ENCODE data around the gene TOX4.

Gene TOX4

DNA sequence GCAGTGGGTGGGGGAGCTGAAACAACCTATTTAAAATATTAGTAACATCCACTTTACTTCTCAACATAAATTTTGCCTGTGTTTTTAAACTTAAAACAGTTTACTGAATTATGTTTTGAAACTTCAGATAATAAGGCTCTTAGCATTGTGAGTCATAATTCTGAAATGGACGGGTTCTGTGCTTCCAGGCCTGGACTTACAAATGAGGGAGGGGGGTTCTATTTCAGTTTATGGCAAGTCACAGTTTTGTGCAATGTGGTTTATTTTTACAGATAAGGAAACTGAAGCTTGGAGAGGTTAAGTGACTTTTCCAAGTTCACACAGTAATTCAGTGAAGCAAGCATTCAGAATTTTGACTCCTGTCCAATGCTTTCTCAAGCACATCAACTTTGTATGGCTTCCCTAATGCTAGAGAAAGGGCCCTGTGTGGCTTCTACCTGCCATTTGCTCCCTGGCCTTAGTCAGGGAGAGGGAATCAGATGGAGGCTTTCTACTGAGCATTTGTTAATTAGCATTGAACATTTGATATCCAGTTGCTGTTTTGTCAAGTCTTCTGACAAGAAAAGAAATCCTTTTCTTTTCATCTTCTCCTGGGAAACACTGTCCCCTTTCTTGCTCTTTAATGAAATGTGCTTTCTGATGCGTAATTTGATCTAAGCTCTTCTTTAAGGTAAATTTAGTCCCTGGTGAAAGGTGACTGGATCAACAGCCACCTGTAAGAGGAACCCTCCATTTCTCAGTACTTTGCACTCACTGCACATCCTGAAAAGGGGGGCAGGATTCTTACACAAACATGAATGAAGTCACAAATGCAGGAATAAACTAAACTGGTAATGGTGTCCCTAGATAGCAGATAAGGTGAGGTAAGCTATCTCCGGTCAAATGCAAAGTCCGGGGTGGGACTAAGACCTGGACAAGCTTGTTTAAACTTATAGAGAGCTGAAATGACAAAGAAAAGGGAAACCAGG lies 51.7 kb downstream of the TOX4 start:
- no peak overlapping the region for H2AFZ ChIP-seq (ENCODE audit: low read depth, low read length, severe bottlenecking)
- no peaks in the 10 kb centered on the region for H4K20me1 ChIP-seq (ENCODE audit: low read depth, low read length)
- H3K9ac ChIP-seq (ENCODE audit: low read length) = no peak overlapping the region
- H3K27ac ChIP-seq (ENCODE audit: low read depth, low read length) = no peak overlapping the region
- H3K27me3 ChIP-seq (ENCODE audit: low read length) = no peaks in the 10 kb centered on the region
- H3K9me3 ChIP-seq (ENCODE audit: insufficient read depth, low read length) = no peaks in the 10 kb centered on the region
- no peaks in the 10 kb centered on the region for H3K79me2 ChIP-seq (ENCODE audit: insufficient read depth, low read length)
- no peaks in the 10 kb centered on the region for H3K9me2 ChIP-seq (replicated peaks; ENCODE audit: insufficient read depth, low read length)
- H3K4me2 ChIP-seq (ENCODE audit: low read depth, low read length, poor library complexity, severe bottlenecking) = no peak overlapping the region
- no peak for TF ChIP-seq EZH2phosphoT487 (conservative IDR thresholded peaks at IDR 0.05; ENCODE audit: low read length)
- TF ChIP-seq, protein P1, sequence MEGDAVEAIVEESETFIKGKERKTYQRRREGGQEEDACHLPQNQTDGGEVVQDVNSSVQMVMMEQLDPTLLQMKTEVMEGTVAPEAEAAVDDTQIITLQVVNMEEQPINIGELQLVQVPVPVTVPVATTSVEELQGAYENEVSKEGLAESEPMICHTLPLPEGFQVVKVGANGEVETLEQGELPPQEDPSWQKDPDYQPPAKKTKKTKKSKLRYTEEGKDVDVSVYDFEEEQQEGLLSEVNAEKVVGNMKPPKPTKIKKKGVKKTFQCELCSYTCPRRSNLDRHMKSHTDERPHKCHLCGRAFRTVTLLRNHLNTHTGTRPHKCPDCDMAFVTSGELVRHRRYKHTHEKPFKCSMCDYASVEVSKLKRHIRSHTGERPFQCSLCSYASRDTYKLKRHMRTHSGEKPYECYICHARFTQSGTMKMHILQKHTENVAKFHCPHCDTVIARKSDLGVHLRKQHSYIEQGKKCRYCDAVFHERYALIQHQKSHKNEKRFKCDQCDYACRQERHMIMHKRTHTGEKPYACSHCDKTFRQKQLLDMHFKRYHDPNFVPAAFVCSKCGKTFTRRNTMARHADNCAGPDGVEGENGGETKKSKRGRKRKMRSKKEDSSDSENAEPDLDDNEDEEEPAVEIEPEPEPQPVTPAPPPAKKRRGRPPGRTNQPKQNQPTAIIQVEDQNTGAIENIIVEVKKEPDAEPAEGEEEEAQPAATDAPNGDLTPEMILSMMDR (IDR thresholded peaks at IDR 0.05; ENCODE audit: insufficient read depth, low read length, poor library complexity, severe bottlenecking) = no peak
- H3K36me3 ChIP-seq (ENCODE audit: low read length) = no peaks in the 10 kb centered on the region
- H3F3A ChIP-seq (ENCODE audit: insufficient read depth) = no peaks in the 10 kb centered on the region
- no peak overlapping the region for H3K4me3 ChIP-seq (ENCODE audit: insufficient read depth, low read length, poor library complexity, severe bottlenecking)

DNA sequence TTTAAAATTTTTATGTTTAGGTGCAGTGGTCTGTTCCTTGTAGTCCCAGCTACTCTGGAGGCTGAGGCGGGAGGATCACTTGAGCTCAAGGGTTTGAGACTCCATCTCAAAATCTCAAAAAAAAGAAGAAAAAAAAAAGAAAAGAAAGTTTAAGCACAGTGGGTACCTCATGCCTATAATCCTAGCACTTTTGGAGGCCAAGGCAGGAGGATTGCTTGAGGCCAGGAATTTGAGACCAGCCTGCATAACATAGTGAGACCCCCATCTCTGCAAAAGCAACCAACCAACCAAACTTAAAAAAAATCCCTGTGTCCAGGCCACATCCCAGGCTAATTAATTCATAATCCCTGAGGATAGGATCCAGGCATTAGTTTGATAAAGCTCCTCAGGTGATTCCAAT lies 52.5 kb downstream of the TOX4 start:
- Histone ChIP-seq H3K9ac (ENCODE audit: low read length) (no peak overlapping the region), H3K9me3 (ENCODE audit: insufficient read depth, low read length) (no peaks in the 10 kb centered on the region), H4K20me1 (ENCODE audit: low read depth, low read length) (no peaks in the 10 kb centered on the region), H3K27ac (ENCODE audit: low read depth, low read length) (no peak overlapping the region), H3K36me3 (ENCODE audit: low read length) (no peaks in the 10 kb centered on the region), H3F3A (ENCODE audit: insufficient read depth) (no peaks in the 10 kb centered on the region), H2AFZ (ENCODE audit: low read depth, low read length, severe bottlenecking) (no peak overlapping the region), H3K9me2 (replicated peaks; ENCODE audit: insufficient read depth, low read length) (no peaks in the 10 kb centered on the region), H3K27me3 (ENCODE audit: low read length) (no peaks in the 10 kb centered on the region), H3K4me3 (ENCODE audit: insufficient read depth, low read length, poor library complexity, severe bottlenecking) (no peak overlapping the region), H3K79me2 (ENCODE audit: insufficient read depth, low read length) (no peaks in the 10 kb centered on the region), H3K4me2 (ENCODE audit: low read depth, low read length, poor library complexity, severe bottlenecking) (no peak overlapping the region)
- TF ChIP-seq EZH2phosphoT487 (conservative IDR thresholded peaks at IDR 0.05; ENCODE audit: low read length) = no peak
- TF ChIP-seq, protein P1 (IDR thresholded peaks at IDR 0.05; ENCODE audit: insufficient read depth, low read length, poor library complexity, severe bottlenecking) = no peak

DNA sequence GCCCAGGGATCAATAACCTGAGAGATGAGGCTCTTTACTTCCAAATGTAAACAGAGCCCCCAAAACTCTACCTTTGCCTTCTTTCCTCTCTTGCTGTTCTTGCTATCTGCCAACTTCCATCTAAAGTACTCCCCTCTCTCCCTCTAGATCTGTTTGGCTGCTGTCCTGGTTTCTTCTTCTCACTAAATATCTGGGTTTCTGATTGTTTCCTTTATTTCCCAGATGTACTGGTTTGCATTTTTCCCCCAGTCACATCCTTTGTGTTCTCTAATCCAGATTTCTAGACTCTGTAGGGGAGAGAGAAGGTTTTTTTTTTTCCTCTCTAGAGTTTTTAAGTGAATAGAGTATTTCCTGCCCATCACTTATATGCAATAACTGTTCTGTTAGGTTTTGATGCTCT lies 56.3 kb downstream of the TOX4 start:
- Histone ChIP-seq H3F3A (ENCODE audit: insufficient read depth) (no peaks in the 10 kb centered on the region), H3K4me2 (ENCODE audit: low read depth, low read length, poor library complexity, severe bottlenecking) (no peak overlapping the region), H3K9me2 (replicated peaks; ENCODE audit: insufficient read depth, low read length) (no peaks in the 10 kb centered on the region), H3K9me3 (ENCODE audit: insufficient read depth, low read length) (no peaks in the 10 kb centered on the region), H3K27ac (ENCODE audit: low read depth, low read length) (no peak overlapping the region), H2AFZ (ENCODE audit: low read depth, low read length, severe bottlenecking) (no peak overlapping the region), H3K79me2 (ENCODE audit: insufficient read depth, low read length) (no peaks in the 10 kb centered on the region), H3K9ac (ENCODE audit: low read length) (no peak overlapping the region), H4K20me1 (ENCODE audit: low read depth, low read length) (no peaks in the 10 kb centered on the region), H3K36me3 (ENCODE audit: low read length) (no peaks in the 10 kb centered on the region), H3K4me3 (ENCODE audit: insufficient read depth, low read length, poor library complexity, severe bottlenecking) (no peak overlapping the region), H3K27me3 (ENCODE audit: low read length) (no peaks in the 10 kb centered on the region)
- TF ChIP-seq, protein P1 (IDR thresholded peaks at IDR 0.05; ENCODE audit: insufficient read depth, low read length, poor library complexity, severe bottlenecking) = no peak
- TF ChIP-seq EZH2phosphoT487 (conservative IDR thresholded peaks at IDR 0.05; ENCODE audit: low read length) = no peak
